Measurements from ENCODE around the gene GAL.

The GAL gene

DNA sequence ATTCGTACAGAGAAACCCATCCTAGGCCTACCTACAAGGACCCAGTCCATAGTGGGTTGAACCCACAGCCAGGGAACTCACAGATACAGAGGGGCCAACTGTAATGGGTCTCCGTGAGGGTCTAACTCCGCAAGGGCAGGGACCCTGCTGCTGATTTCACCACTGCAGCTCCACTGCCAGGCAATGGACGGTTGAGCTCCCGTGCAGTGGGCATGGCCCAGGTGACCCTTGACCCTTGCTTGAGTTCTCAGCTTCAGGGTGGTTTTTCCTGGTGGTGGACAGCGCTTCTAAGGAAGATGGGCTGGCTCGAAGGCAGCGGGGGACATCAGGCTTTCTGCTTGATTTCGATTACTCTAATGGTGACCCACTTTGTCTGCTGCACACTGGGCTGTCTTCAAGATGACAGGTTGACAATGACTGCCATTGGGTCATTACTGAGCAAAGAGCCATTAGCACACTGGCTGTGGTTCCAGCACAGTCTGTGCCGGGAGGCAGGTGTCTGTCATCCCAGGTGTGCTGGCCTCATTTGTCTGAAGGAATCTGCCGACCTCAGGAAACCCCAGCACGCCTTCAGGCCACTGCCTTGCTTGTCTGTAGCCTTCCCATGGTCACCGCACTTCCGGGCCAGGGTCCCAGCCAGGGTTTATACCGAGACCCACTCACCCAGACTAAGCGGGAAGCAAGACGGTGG is 3.7 kb upstream of the GAL start:
- no peak for DNase-seq (ENCODE audit: low read depth in 2 of 2)

DNA sequence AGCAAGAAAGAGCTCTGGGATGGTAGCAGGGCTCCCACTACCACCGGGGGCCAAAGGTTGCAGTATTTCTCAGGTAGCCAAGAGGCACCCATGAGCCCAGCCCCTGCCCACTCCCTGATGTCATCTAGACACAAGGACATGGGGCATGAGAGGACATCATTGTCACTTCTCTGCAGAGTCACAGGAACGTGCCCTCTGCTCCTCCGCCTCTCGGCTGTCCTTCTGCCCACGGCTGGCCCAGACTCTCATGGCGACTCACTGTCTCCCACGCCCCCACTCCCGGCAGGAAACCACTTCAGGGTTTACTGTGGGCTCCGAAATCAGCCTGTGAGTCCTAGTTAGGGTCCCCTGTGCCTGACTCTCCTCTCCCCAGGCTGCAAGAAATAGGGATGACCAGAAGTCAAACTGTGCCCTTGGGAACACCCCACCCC is 1.8 kb upstream of the GAL start:
- DNase-seq (ENCODE audit: low read depth in 2 of 2): no peak

DNA sequence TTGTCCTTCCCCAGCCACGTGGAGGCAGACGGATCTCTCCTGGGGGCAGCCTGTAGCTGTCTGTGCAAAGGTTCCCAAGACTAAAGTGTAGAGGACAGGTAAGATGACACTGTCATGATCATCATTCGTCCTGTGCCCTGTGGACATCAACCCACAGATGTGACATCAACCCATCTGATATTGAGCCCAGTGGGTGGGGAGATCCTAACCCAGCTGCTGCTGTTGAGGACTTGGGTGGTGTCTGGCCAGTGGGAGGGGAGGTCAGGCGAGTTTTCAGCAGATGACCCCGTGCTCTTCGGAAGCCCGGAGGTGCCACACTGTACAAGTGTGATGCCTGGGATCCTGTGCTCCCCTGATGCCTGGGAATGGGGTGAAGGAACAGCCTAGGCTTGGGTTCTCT is 1.2 kb upstream of the GAL start:
- DNase-seq (ENCODE audit: low read depth in 2 of 2): no peak

DNA sequence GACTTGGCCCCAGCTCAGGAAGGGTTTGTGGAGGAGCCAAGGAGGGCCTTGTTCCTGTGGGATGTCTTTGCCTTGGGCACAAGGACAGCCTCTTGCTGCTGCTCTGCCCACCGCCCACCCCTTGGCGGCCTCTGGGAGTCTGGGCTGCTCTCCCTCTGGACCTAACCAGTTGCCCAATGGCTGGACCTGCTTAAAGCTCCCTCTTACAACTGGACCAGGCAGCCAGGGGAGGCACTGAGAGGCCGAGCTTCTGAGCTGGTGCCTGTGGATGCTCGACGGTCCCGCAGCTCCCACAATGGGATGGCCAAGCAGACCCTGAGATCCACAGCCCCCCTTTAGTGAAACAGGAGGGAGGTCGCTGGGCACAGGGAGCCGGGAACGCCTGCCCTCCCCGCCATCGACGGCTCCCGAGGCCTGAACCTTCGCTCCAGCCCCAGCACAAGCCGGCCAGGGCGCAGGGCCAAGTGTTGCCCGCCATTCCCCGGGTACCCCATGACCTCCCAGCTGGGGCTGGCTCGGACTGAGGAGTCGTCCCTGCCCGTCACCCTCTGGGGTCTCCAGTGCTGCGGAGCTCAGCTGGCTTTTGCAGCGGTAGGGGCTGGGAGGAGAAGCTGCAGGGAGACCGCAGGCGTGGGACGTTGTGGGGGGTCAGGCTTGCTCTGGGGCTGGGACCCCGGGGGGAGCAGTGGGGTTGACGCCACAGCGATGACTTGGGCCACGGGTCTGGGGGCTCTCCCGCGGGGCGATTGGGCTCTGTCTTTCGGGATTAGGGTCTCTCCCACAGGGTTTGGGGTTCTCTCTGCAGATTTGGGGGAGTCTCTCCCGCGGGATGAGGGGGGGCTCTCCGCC is 584 bp upstream of the GAL start:
- DNase-seq (ENCODE audit: low read depth in 2 of 2): no peak

DNA sequence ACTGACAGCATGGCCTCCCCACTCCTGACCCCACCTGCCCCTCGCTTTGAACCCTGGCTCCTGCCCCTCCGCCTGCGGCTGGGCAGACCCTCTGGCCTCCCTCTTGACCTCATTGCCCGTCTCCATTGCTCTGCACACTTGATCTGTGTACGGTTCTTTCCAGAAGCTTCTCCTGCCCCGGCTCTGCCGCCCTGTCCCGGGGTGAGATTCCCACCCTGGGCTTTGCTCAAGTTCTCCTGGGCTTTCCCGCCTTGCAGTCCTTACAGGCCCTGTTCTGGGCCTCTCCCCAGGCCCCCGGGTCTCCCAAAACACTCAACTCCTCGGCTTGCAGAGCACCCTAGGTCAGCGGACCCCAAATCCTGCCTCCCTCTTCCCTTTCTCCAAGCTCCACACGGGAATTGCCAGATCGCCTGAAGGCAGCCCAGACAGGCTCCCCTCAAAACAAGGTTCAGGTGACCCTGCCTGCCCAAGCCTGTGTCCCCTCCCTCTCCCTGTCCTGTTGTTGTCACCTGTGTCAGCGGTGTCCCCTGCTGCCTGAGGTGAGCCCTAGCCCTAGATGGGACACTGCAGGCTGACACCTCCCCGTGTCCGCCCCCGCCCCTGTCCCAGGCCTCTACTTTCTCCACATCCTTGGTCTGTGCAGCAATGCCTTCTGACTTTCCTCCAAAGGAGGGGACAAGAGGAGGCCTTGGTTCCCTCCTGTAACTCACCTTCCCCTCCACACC is 1.5 kb downstream of the GAL start:
- DNase-seq (ENCODE audit: low read depth in 2 of 2): no peak

DNA sequence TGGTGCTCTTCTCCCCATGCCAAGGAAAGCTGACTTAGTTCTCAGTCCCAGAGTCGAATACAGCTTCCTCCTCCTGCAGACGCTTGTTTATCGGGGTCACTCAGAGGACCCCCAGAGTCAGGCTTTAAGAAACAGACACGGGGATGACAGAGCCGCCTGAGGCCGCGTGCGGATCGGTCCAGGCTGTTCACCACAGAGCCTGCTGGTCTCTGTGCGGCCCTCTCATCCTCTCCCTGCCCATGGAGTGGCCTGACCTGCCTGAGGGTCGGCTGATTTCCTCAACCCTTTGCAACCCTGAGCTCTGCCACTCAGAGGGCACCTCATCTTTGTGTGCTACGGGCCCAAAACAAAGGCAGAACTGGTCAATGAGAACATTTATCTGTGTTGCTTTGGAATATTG is 2.1 kb downstream of the GAL start:
- DNase-seq (ENCODE audit: low read depth in 2 of 2): no peak

DNA sequence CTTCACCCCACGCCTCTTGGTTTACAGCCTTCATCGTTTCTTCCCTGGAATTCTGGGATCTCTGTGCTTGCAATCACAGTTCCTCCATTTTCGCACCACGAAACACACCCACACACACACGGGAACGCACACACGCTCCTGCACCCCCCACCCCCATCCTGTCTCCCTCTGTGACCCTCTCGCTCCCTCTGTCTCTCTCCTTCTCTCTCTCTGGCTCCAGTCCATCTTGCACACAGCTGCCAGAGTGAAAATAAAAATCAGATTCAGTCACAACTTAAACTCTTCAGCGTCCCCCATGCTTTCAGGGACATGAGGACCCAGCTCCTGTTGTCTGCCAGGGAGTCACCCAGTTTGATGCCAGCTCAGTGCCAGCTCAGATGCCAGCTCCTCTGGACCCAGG is 3.0 kb downstream of the GAL start:
- DNase-seq (ENCODE audit: low read depth in 2 of 2): no peak

DNA sequence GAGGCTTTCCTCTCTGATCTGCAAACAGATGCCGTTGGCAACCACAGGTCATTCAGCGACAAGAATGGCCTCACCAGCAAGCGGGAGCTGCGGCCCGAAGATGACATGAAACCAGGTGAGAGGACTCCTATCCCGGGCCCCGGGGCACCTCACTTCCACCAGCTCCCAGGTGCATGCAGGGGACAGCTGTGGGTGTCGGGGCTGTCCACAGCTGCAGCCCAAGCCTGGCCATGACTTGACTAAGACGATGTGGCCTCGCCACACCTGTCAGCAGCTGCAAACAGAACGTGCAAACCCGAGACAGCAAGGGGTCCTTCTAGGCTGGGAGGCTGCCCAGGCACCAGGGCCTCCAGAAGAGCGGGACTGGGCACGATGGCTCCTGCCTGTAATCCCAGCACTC is 3.6 kb downstream of the GAL start:
- DNase-seq (ENCODE audit: low read depth in 2 of 2): no peak

DNA sequence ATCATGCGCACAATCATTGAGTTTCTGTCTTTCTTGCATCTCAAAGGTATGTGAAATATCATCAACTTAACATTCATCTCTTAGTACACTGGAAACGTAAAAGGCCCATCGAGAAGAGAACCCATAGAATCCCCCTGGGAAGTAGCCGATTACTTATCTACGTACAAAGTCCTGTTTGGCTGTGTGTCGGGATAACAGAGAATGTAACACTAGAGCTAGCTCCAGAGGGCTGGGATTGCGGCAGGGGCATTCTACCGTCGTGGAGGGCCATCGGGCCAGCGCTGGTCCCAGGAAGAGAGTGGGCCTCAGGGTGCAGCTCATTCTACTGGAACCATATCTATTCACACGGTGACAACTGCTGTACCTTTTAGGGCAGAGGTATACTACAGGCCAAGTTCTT is 4.5 kb downstream of the GAL start:
- DNase-seq (ENCODE audit: low read depth in 2 of 2): no peak

DNA sequence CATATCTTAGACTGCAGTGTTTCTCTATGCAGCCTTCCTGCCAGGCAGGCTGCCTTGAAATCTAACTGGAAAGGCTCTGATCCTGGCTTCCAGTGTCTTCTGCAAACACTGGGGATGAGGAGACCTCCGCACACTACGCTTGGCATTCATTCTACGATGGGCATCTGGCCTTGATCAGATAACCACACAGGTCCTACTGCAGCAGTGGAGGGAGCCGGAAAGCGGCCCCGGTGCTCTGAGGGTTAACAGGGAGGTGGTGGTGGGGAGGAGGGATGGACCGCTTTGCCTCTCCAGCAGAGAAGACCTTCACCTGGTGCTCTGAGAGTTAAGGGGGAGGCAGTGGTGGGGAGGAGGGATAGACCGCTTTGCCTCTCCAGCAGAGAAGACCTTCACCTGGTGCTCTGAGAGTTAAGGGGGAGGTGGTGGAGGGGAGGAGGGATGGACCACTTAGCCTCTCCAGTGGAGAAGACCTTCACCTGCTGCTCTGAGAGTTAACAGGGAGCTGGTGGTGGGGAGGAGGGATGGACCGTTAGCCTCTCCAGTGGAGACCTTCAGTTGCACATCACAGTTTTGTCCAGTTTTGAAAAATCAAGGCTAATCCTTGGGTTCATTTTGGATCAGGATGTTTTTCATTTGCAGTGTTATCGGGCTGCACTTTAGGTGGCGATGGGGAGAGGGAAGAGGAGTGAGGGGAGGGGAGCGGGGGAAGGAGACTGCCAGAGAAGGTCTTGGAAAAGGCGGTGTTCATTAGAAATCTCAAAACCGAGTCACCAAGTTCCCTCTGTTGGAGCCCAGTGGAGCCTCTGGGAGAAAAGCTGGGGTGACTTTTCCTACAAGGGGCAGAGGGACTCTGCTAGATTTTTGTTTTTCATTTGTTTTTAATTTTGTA is 5.6 kb downstream of the GAL start:
- DNase-seq (ENCODE audit: low read depth in 2 of 2): no peak

DNA sequence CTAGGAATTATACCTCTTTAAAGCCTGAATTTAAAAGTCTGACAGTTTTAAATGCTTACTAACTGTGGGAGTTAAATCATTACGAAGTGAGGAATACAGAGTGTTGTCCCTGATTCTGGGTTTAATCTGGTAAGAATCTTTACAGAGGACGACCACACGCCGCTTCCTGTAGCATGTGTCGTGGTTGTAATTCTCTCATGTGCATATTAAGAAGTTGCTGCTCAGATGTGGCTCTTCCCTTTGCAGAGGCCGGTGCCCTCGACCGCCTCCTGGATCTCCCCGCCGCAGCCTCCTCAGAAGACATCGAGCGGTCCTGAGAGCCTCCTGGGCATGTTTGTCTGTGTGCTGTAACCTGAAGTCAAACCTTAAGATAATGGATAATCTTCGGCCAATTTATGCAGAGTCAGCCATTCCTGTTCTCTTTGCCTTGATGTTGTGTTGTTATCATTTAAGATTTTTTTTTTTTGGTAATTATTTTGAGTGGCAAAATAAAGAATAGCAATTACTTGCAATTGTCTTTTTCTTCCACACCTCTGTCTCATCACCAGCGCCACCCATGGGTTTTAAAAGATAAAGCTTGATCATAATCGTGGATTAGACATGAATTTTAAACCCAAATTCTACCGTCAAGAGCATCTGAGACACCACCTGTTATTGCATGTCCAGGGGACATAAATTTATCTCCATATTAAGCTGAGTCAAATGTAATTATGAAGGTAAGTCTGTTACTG is 6.5 kb downstream of the GAL start:
- DNase-seq (ENCODE audit: low read depth in 2 of 2): no peak

DNA sequence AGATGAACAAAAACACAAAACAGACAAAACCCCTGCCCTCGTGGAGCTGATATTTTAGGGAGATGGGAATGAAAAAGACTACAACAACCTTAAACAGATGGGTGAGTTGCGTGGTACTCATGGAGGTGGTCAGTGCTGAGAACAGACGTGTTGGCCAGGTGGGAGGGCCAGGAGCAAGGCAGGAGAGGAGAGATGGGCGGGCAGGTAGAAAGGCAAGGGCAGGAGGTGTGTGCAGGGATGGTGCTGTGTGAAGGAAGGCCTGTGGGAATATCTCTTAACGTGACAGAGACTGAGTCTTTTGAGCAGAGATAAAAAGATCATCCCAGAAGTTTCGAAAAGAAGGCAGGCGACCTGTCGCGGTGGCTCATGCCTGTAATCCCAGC is 7.0 kb downstream of the GAL start:
- no peak for DNase-seq (ENCODE audit: low read depth in 2 of 2)

DNA sequence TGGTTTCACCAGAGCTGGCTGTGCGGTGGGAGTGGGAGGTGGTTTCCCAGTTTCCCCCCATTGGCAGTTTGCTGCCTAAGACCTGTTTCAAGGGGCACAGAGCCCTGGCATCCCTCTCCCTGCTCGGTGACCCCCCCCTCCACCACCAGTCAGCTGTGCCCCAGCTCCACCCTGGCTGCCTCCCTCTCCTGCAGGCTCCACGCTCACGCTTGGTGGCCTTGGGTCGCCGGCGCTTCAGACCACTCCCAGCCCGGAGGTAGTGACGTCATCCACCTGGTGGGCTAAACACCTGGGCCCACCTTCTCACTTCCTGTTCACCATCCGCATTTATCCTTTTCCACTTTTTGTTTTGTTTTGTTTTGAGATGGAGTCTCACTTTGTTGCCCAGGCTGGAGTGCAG is 7.8 kb downstream of the GAL start:
- no peak for DNase-seq (ENCODE audit: low read depth in 2 of 2)

DNA sequence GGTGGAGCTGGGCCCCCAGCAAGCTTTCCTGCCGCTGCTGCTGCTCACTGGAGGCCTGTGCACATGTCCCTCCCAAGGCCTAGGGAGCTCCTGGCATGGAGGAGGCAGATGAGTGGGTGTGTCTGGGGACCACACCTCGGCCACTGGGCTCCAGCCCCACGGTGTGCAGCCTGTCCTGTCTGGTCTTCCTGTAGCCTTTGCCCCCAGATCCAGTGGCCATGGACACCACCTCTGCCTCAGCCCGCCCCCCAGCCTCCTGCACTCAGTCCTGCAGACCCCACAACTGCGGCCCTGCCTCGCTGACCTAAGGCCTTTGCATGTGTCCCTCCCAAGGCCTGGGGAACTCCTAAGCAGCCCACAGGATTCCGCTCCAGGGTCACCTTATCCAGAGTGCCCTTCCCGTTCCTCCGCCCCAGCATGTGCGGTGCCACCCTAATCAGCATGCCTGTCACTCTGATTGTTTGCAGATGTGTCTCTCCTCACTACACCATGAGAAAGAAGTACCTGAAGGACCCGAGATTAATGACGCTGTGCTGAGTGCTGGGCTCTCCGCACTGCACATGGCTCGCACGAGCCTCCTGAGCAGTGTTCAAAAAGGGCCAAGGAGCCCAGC is 8.6 kb downstream of the GAL start:
- no peak for DNase-seq (ENCODE audit: low read depth in 2 of 2)

DNA sequence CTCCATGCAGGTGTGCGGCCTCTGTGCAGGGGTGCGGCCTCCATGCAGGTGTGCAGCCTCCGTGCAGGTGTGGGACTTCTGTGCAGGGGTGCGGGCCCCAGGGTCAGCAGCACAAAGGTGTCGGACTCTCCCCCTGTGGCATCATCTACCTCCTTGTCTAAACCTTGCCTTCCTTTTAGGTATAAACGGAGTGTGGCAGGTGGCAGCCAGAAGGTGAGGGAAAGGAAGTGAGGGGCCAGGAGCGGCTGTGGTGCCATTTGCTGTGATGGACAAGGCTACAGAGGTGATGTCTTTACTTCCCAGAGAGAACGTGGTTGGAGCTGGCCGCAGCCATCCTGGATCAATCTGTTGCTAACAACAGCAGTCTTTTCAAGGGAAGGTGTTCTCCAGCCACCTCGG is 9.1 kb downstream of the GAL start:
- DNase-seq (ENCODE audit: low read depth in 2 of 2): no peak

DNA sequence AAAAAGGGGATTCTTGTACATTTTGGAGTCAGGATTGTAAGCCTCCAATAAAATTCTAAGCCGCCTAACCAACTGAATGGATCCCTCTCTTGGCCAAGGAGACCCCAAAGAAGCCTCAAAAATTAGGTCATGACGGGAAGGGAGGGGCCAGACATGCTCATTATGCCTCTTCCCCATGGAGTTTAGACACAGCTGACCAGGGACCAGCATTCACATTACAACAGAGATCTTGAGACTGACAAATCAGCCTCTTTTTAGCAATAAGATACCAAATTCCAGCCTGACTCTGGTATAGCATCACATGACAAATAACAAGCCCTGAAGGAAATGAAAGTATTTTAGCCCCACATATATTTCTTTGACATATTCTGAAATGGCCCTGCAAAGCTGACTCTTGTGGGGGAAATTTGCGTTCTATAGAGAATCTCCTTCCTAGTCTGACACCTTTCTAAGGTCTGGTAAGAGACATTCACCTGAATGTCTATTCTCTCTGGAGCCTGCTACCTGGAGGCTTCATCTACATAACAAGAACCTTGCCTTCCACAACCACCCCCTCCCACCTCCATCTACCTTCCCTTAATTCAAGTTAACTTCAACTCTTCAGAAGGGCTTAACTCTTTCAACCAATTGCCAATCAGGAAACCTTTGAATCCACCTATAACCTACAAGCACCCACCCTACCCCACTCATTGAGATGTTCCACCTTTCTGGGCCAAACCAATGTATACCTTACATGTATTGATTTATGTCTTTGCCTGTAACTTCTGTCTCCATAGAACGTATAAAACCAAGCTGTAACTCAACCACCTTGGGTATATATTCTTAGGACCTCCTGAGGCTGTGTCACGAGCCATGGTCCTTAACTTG is 10.3 kb downstream of the GAL start:
- no peak for DNase-seq (ENCODE audit: low read depth in 2 of 2)

DNA sequence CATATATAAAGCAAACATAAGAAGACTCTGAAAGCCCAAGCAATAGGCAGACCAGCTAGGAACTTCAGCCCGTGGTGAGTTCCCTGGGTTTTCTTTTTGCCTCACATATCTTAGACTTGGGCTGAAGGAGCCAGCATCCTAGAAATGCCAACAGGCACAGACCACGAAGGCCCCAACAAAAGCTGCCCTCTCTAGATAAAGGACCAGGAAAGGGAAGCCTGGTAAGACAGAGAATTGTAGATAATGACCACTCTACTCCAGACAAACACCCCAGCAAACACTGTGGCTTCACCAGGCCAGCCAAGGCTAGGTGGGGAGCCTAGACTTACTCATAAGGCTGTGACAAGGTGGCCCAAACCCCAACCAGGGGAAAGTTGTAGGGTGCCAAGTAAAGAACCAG is 11.2 kb downstream of the GAL start:
- no peak for DNase-seq (ENCODE audit: low read depth in 2 of 2)

DNA sequence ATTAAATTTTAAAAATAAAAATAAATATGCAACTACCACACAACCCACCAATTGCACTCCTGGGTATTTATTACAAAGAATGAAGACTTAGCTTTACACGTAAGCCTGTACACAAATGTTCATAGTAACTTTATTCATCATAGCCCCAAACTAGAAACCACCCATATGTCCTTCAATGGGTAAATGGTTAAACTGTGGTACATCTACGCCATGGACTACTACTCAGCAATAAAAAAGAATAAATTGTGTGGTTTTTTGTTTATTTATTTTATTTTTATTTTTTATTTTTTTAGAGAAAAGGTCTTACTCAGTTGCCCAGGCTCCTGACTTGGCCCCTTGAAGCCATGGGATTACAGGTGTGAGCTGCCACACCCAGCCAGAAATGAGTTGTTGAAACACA is 14.6 kb downstream of the GAL start:
- DNase-seq (ENCODE audit: low read depth in 2 of 2): no peak

DNA sequence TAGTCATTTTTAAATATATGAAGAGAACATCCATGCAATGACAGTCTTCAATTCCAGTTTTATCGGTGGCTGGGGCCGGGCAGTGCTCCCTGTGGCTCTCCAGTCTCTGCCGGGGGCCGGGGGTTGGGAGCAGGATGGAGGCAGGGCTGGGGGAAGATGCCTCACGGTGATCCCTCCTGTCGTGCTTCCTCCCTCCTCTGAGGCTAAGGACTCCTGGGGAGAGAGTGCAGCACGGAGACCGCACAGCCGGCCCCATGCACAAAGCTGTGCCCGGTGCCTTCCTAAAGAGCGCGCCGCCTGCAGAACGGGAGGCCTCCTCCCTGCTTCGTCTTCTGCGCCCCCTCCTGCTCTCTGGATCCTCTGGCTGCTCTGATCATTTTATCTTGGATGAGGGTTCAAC is 20.5 kb downstream of the GAL start:
- DNase-seq (ENCODE audit: low read depth in 2 of 2): no peak

DNA sequence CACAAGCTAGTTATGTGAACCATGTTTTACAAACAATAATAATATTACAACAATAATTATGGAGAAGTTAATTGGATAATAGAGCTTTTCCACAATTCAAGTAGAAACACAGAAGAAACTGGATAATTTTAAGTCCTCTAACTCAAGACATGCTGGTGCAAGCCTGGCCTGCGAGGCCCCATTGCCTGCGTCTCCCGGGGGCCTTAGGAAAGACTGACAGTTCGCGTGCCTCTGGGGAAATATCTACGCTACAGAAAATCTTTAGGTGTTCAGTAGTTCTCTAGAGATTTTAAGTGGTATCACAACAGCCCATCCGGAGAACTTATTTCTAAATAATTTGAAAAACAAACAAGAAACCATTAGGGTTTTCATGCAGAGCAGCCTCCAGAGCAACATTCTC is 23.2 kb downstream of the GAL start:
- no peak for DNase-seq (ENCODE audit: low read depth in 2 of 2)
